K562 (cell line): ENCODE measurements around the gene NUF2. TPM values are rescaled to one million over a fixed set of nuclear protein-coding genes. Genes with fewer than 3 reads are reported as not detected.

ENCODE experiments used
- ATAC-seq: fragments of 200-7000 bp; cut with Tn5 transposase; 3 replicates; pipeline ENCODE4 v1.9.1; 2020; ENCODE audit warnings: moderate library complexity
- BruUV-seq: library from RNA; stranded (reverse); fragments of 400-500 nt; replicated peaks from 2 replicates; lab custom pipeline; 2021; lab: Mats Ljungman, UMichigan
- CTCF ChIA-PET: fragments of 300-600 bp; formaldehyde crosslinking; extraction: SDS; loops from one replicate; lab custom pipeline; 2021; ENCODE audit warnings: low intra/inter-chr PET ratio; lab: Yijun Ruan, JAX
- POLR2A ChIA-PET: fragments of 300-600, 350-650 bp; sonication (Branson Sonifier 250); formaldehyde crosslinking; extraction: SDS; loops from one replicate; lab custom pipeline; 2021; ENCODE audit warnings: antibody characterized with exemption, inconsistent platforms; lab: Yijun Ruan, JAX
- DNase-seq, 4 experiments: peaks; one replicate each; pipeline versions ENCODE4 v3.0.0 to v3.0.0-alpha.2; 2011 to 2018; ENCODE audit warnings: low spot score in 3 of 4, mixed read lengths in 3 of 4; ENCODE audit errors: extremely low read depth in 1 of 4
- FAIRE-seq: peaks from 2 replicates; lab custom pipeline; 2011; peaks lifted over from hg19 to GRCh38; lab: Jason Lieb, UNC
- H2AFZ ChIP-seq: 2 replicates; pipeline ENCODE4 v1.6.0; 2011; ENCODE audit warnings: low read depth, low read length, control low read depth, inconsistent platforms
- H3K27ac ChIP-seq: fragments of 200-600 bp; 3 replicates; pipeline ENCODE4 v1.8.0; 2011; ENCODE audit warnings: low read depth, mild to moderate bottlenecking, control low read depth, inconsistent platforms, low read length, moderate library complexity, mixed read lengths; ENCODE audit errors: extremely low read depth
- H3K27me3 ChIP-seq, 2 experiments: fragments of 300-600 bp in 1 of 2; 2 replicates in 1 of 2; 3 replicates in 1 of 2; pipeline versions ENCODE4 v1.6.0 to v1.8.0; 2011; ENCODE audit warnings: inconsistent platforms in 2 of 2, low read length in 2 of 2, mild to moderate bottlenecking in 1 of 2, mixed read lengths in 1 of 2, moderate library complexity in 1 of 2; ENCODE audit not compliant: control insufficient read depth in 2 of 2, insufficient read depth in 2 of 2
- H3K36me3 ChIP-seq: fragments of 300-600 bp; 3 replicates; pipeline ENCODE4 v1.8.0; 2011; ENCODE audit warnings: mild to moderate bottlenecking, low read length, inconsistent platforms; ENCODE audit not compliant: control insufficient read depth, insufficient read depth
- H3K4me1 ChIP-seq, 2 experiments: fragments of 200-600 bp in 1 of 2; replicated peaks in 1 of 2; 2 replicates in 1 of 2; 3 replicates in 1 of 2; pipeline versions ENCODE4 v1.5.1 to v1.8.0; 2011; ENCODE audit warnings: inconsistent platforms in 2 of 2, low read length in 2 of 2, mild to moderate bottlenecking in 1 of 2, mixed read lengths in 1 of 2, moderate library complexity in 1 of 2; ENCODE audit not compliant: control insufficient read depth in 2 of 2, insufficient read depth in 2 of 2
- H3K4me2 ChIP-seq: 2 replicates; pipeline ENCODE4 v1.6.1; 2011; ENCODE audit warnings: low read length, control low read depth, inconsistent platforms, mixed read lengths; ENCODE audit not compliant: insufficient read depth
- H3K4me3 ChIP-seq: fragments of 200-600 bp; sonication (generic), shearing (Covaris generic); 2 replicates; pipeline ENCODE4 v1.5.1; 2016; ENCODE audit warnings: control low read depth, inconsistent platforms
- H3K79me2 ChIP-seq: fragments of 200-600 bp; 3 replicates; pipeline ENCODE4 v1.8.0; 2011; ENCODE audit warnings: low read length, inconsistent platforms; ENCODE audit not compliant: control insufficient read depth, insufficient read depth
- H3K9ac ChIP-seq, 2 experiments: 2 replicates each; pipeline versions ENCODE4 v1.6.0 to v1.6.1; 2011; ENCODE audit warnings: low read depth in 2 of 2, low read length in 2 of 2, control low read depth in 1 of 2, inconsistent platforms in 1 of 2, mild to moderate bottlenecking in 1 of 2, mixed read lengths in 1 of 2; ENCODE audit not compliant: insufficient read depth in 1 of 2
- H3K9me1 ChIP-seq: one replicate; pipeline ENCODE4 v1.6.0; 2011; ENCODE audit warnings: inconsistent platforms, mild to moderate bottlenecking, low read length, moderate library complexity; ENCODE audit not compliant: control insufficient read depth, insufficient read depth
- H3K9me3 ChIP-seq: replicated peaks from 2 replicates; pipeline ENCODE4 v1.5.1; 2011; ENCODE audit warnings: low read depth, low read length, inconsistent platforms; ENCODE audit not compliant: control insufficient read depth, insufficient read depth
- H4K20me1 ChIP-seq: replicated peaks from 2 replicates; pipeline ENCODE4 v1.6.1; 2011; ENCODE audit warnings: low read length, inconsistent platforms, mixed read lengths; ENCODE audit not compliant: control insufficient read depth, insufficient read depth
- ASH1L ChIP-seq: fragments of 450-650 bp; IDR thresholded peaks from 2 replicates; pipeline ENCODE4 v1.6.1; 2018; ENCODE audit warnings: borderline replicate concordance, mild to moderate bottlenecking, low read depth; ENCODE audit not compliant: partially characterized antibody
- CREB3L1 ChIP-seq: fragments of 450-650 bp; IDR thresholded peaks from 2 replicates; pipeline ENCODE4 v1.6.1; 2014; ENCODE audit warnings: low read depth, mild to moderate bottlenecking, moderate library complexity, borderline replicate concordance
- ELK3 ChIP-seq: fragments of 450-650 bp; formaldehyde crosslinking; IDR thresholded peaks from 2 replicates; pipeline ENCODE4 v1.4.0; 2020; ENCODE audit warnings: mild to moderate bottlenecking
- HDGF ChIP-seq: fragments of 450-650 bp; IDR thresholded peaks from 2 replicates; pipeline ENCODE4 v1.6.1; 2016
- IRF1 ChIP-seq: sonication (generic); formaldehyde crosslinking; IDR thresholded peaks from 2 replicates; pipeline ENCODE4 v1.8.0; 2022; ENCODE audit warnings: missing genetic modification reagents, mild to moderate bottlenecking, borderline replicate concordance
- IRF2 ChIP-seq: sonication (generic); formaldehyde crosslinking; IDR thresholded peaks from 2 replicates; pipeline ENCODE4 v1.8.1; 2022; ENCODE audit warnings: mild to moderate bottlenecking, missing genetic modification reagents
- MCM5 ChIP-seq: fragments of 450-650 bp; IDR thresholded peaks from 2 replicates; pipeline ENCODE4 v1.6.1; 2016; ENCODE audit warnings: low read depth
- PCBP1 ChIP-seq: fragments of 200-400 bp; formaldehyde crosslinking; IDR thresholded peaks from 2 replicates; pipeline ENCODE4 v1.6.1; 2018; ENCODE audit warnings: mild to moderate bottlenecking, low read depth, low read length; ENCODE audit not compliant: poor library complexity, severe bottlenecking
- RREB1 ChIP-seq: fragments of 250-450 bp; sonication (Bioruptor Pico); IDR thresholded peaks from 2 replicates; pipeline ENCODE4 v1.4.0; 2020
- SMC3 ChIP-seq: conservative IDR thresholded peaks from 2 replicates; pipeline ENCODE4 v1.6.1; 2011; ENCODE audit warnings: low read depth, low read length, improper control_type of control experiment; ENCODE audit not compliant: insufficient read depth
- SP1 ChIP-seq: sonication (generic); formaldehyde crosslinking; IDR thresholded peaks from 2 replicates; pipeline ENCODE4 v1.8.1; 2022; ENCODE audit warnings: mild to moderate bottlenecking, missing genetic modification reagents
- ZNF77 ChIP-seq: fragments of 250-450 bp; sonication (Bioruptor Pico); IDR thresholded peaks from 2 replicates; pipeline ENCODE4 v1.5.0; 2020
- ZNF785 ChIP-seq: fragments of 250-450 bp; sonication (Bioruptor Pico); IDR thresholded peaks from 2 replicates; pipeline ENCODE4 v1.4.0; 2020; ENCODE audit warnings: mild to moderate bottlenecking
- WGBS: fragments of 100-300 bp; shearing (Covaris generic); methylation state at CpG from one replicate; pipeline ENCODE4 v1.1.6; 2016; ENCODE audit warnings: low coverage, mixed read lengths; ENCODE audit not compliant: insufficient coverage; ENCODE audit errors: missing lambda C conversion rate; 5-methylcytosine and 5-hydroxymethylcytosine counted together
- in situ Hi-C: fragments of 300-500 bp; cut with MboI; formaldehyde crosslinking; loops from 4 replicates; pipeline ENCODE4 v1.15.0; 2018; ENCODE audit warnings: inconsistent platforms, mixed read lengths
- intact Hi-C: fragments of 100-400 bp; cut with micrococcal nuclease; formaldehyde crosslinking; loops from 2 replicates; pipeline ENCODE4 v1.14.2; 2022
- polyA plus RNA-seq, 8 experiments: library from polyadenylated mRNA; depleted of rRNA in 4 of 8; stranded (reverse) in 5 of 8; unstranded in 3 of 8; fragments of >200 nt; fragmentation: Nextera tagmentation in 2 of 8; fragmentation: Illumina TruSeq in 1 of 8; extraction: Ambion mirVana in 2 of 8; extraction: Trizol in 1 of 8; gene quantifications; 2 replicates each; pipeline versions ENCODE4 v1.2.1 to v1.2.3, GENCODE V29; 2011 to 2014; ENCODE audit warnings: inconsistent platforms in 1 of 8, missing spikeins in 1 of 8
- total RNA-seq, 7 experiments: library from RNA; depleted of rRNA in 6 of 7; stranded (reverse); fragments of >200 nt in 6 of 7; fragmentation: Illumina TruSeq in 2 of 7; extraction: Trizol in 2 of 7; gene quantifications; 2 replicates each; pipeline versions ENCODE4 v1.2.1 to v1.2.3, GENCODE V29; 2011 to 2021; ENCODE audit warnings: low replicate concordance in 1 of 7

The NUF2 gene
- total and polyA plus RNA-seq, 9 of the 15 experiments (the other 6 are each of a cell fraction or from before 2014, with no cell fraction given), result 42.5 to 90.0 (median 60.3) TPM

- H3K4me1 ChIP-seq, result no peaks in the 10 kb centered on the region
- BruUV-seq, result no TSS peak
- TF ChIP-seq SMC3 (no peak), ASH1L (no peak), HDGF (no peak), ZNF785 (CRISPR knock-in tag) (no peak), RREB1 (CRISPR knock-in tag) (no peak), PCBP1 (no peak), MCM5 (no peak), SP1 (CRISPR knock-in tag) (no peak), ELK3 (CRISPR knock-in tag) (no peak), ZNF77 (CRISPR knock-in tag) (no peak), IRF1 (no peak), CREB3L1 (no peak), IRF2 (CRISPR knock-in tag) (no peak)
Measured at GRCh38 chr1:163397451-163398200, 75.9 kb downstream of the NUF2 start.

More at GRCh38 chr1:163397451-163398200, 75.9 kb downstream of the NUF2 start:
- Histone ChIP-seq H2AFZ (no peak overlapping the region), H3K27me3 (no peaks in the 10 kb centered on the region), H3K9ac (no peak overlapping the region), H3K9me3 (no peaks in the 10 kb centered on the region), H3K79me2 (no peaks in the 10 kb centered on the region), H3K27ac (no peak overlapping the region), H3K4me2 (no peak overlapping the region), H3K4me3 (no peak overlapping the region), H4K20me1 (no peaks in the 10 kb centered on the region), H3K36me3 (no peaks in the 10 kb centered on the region), H3K9me1 (no peaks in the 10 kb centered on the region)
- ChIA-PET POLR2A (no interaction called here), CTCF (no interaction called here)
- in situ Hi-C loops (no loop called here), intact Hi-C loops (no loop called here)
- DNase-seq (no peak), FAIRE-seq (no peak), ATAC-seq (no peak)
- 2% methylated on average over 4 of the region's 4 CpGs for WGBS
